Measurements from ENCODE around the gene DDC.
"Not testable (repeated sequence)": the region's sequence is repeated elsewhere in the genome, so short reads cannot be mapped to it uniquely, and the experiment has no call there.

The DDC gene

DNA sequence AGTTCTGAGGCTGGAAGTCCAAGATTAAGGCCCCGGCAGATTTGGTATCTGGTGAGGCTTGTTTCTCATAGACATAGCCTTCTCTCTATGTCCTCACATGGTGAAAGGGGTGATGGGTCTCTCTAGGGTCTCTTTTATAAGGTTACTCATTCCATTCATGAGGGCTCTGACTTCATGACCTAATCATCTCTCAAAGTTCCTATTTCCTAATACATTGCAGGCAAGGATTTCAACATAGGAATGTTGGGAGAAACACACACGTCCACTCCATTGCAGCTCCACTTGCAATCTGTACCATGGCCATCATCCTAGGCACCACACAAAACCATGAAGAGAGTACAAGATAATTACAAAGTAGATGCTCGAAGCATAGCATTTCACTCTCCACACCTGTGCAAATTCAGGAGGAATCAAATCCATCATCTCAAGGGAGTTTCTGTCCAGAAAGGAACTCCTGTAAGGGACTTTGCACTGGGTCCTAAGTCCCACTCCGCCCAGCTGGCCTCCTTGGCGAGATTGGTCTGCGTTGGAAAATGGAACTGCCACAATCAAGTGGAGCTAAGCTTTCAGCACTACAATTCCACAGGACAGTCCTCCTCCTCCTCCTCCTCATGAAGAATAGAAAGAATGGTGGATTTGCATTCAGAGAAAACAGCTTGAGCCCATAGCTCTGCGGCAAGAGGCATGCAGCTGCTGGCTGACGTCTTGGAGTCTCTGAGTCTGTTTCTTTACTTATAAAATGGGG lies 8.8 kb downstream of the DDC start:
- in situ Hi-C loops (cut with MboI; ENCODE audit: low sequenced_read_pairs): no loop called here

DNA sequence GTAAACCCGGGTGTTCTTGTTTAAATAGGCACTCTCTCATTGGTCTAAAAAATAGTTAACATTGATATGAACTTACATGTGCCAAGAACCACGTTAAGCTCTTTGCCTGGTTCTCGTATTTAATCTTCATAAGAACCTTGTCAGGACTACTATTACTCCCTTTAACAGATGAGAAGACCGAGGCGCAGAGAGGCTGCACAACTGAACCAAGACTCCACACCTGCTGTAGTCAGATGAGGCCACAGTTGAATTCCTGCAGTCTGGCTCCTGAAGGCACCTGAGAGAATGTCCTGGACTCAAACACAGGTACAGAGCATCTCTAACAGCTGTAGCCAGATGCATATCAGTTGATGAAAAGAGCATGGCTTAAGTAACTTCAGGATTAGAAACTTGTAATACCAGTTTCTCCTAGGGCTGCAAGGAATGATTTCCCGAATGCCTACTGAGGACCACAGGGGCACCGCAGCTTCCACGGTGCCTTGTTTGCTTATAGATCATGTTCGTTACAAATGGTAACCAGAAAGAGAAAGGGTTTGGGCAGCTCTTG lies 9.5 kb downstream of the DDC start:
- in situ Hi-C loops (cut with MboI; ENCODE audit: low sequenced_read_pairs): no loop called here

DNA sequence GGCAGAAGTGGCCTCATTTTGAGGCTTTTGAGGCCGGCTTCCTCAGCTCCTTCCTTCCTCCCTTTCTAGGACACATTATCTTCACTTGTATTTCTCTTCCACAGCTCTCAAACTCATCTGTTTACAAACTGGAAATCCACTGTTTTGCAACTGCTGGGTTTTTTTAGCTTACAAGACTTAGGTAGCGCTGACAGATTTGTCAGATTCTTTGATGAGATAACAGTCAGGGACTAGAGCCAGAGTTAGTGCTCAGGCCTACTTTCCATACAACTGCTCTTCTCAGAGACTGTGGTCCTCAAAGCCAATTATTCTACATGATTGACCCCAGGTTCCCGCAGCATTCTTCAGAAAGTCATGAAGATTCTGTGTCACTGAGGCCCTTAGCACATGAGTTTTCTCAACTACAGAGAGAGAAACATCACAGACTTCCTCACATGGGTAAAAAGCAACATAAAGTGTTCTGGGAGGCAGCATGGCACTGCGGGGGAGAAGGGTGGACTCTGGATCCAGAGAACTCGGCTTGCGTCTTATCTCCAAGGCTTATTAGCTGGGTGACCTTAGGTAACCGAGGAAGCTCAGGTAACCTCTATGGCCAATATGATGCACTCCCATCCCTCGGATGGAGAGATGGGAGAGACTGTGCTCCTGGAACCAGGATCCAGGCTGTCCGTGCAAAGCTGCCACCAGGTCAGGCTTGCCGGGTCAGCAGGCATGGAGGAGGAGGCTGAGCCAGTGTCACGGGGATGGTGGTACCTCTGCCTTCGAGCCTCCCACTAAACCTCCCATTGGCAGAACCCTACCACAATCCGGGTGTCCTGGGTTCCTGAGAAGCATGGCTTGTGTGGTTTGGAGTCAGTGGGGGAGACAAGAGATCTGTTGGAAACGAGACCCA lies 10.5 kb downstream of the DDC start:
- in situ Hi-C loops (cut with MboI; ENCODE audit: low sequenced_read_pairs): no loop called here

DNA sequence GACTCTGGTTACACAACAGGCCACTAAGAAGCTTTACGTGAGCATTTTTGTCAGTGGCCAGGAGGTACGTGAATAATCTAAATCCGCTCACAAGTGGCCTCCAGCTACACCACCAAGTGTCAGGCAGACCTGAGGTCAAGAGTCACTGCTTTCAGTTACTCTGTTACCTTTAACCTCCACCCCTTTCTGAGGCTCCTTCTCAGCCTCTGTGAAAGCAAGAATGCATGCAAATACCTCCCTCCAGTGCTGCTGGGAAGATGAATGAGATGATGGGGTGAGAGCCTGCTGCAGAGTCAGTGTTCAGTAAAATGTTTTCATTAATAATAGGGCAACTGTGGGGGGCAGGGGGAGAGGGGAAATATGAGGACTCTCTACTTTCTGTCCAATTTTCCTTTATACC lies 11.2 kb downstream of the DDC start:
- in situ Hi-C loops (cut with MboI; ENCODE audit: low sequenced_read_pairs): no loop called here

DNA sequence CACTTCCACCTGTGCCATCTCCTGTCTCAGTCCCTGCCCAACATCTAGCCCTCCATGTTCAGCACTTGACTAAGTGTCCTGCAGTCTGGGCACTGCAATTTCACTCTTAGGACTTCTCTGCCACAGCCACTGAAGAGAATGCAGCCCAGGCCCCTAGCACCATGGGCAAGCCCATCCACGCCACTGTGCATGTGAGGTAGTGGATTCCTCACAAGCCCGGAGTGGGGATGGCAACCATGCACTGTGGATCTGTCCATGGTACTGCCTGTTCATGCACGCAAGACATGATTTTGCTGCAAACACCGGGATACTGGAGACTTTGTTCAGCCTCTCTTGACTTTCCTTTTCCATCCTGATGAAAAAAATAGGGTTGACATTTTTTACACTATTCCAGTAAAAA lies 12.3 kb downstream of the DDC start:
- in situ Hi-C loops (cut with MboI; ENCODE audit: low sequenced_read_pairs): no loop called here

DNA sequence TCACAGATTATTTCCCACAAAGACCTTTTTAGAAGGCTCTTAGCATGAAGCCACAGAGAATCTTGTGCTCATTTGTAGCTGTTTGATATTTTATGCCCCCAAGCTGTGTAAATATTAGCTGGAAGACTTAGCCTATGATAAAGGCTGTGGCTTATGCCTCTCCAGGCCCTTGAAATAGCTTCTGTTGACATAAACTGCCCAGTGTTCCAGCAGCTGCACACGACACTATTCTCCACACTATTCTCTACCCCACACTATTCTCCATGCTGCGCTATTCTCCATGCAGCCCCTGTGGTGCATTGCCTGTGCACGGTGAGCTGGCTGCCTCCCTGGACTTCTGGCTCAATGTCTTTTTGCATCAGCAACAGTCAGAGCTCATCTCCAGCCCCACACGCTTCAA lies 13.1 kb downstream of the DDC start:
- in situ Hi-C loops (cut with MboI; ENCODE audit: low sequenced_read_pairs): no loop called here

DNA sequence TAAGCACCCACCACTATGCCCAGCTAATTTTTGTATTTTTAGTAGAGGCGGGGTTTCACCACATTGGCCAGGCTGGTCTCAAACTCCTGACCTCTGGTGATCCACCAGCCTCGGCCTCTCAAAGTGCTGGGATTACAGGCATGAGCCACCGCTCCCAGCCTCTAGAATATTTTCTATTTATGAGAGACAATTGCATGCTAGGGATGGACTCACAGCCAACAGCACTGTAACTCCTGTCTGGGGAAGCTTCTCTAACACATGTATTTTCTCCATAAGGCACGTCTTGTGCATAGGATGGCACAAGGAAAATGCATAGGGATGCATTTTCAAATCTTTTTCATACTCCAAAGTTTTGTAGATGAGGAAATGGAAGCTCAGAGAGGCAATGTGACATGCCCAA lies 19.6 kb downstream of the DDC start:
- in situ Hi-C loops (cut with MboI; ENCODE audit: low sequenced_read_pairs): not testable (repeated sequence)

DNA sequence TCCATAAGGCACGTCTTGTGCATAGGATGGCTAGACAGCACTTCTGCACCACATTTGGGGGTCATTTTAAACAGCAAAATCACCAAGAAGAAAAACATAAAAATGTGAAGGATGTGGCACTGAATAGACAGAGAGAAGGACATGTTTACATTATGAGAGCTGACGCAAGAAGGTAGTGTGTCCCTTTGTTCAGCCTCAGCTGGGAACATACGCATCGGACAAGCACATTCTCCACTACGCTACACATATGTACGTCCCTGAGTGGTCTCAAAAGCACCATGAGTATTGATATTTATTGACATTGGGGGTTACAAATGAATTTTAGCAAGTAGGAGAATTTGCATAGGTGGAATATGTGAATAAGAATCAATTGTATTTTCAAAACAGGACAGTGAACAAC lies 20.2 kb downstream of the DDC start:
- in situ Hi-C loops (cut with MboI; ENCODE audit: low sequenced_read_pairs): no loop called here

DNA sequence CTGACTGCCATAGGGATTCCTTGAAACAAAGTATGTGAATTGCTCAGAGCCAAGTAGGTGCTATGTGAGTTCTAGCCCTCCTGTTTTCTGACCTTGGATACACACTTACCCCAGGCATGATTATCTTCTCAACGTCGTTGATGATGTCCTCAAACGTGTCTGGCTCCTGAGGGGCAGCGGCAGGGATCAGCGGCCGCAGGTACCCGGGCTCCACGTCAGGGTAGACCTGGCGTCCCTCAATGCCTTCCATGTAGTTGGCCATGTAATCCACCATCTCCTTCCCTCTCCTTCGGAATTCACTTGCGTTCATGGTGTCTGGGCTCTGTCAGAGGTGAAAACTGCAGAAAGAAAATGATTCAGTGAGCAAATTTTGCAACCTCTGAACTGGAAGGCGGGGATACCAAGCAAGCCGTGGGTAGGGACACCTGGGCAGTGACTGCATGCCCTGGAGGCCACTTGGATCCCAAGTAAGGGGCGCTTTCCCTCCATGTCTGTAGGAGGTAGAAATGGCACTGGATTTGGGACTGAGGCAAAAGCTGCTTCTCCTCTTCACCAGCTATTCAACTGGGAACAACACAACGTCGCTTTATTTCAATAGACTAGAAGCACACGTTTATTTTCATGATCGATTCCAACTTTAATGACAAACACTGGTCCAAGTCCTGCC lies 21.3 kb downstream of the DDC start:
- in situ Hi-C loops (cut with MboI; ENCODE audit: low sequenced_read_pairs): no loop called here

DNA sequence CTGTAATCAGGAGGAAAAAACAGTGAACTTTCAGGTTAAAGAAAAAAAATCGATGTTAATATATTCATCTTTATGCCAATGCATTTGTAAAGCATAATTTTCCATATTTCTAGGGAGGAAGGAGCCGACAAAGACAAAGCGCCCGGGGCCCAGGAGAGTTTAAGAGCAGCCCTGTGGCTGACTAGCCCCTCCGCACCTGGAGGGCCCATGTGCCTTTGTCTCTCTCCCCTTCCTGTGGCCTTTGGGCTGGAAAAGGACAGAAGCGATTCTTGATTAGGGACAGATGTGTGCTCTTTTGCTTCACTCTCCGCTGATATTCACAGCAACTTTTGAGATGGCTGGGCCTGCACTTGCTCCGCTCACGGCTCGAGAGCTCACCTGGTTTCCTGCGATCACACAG lies 23.1 kb downstream of the DDC start:
- in situ Hi-C loops (cut with MboI; ENCODE audit: low sequenced_read_pairs): no loop called here

DNA sequence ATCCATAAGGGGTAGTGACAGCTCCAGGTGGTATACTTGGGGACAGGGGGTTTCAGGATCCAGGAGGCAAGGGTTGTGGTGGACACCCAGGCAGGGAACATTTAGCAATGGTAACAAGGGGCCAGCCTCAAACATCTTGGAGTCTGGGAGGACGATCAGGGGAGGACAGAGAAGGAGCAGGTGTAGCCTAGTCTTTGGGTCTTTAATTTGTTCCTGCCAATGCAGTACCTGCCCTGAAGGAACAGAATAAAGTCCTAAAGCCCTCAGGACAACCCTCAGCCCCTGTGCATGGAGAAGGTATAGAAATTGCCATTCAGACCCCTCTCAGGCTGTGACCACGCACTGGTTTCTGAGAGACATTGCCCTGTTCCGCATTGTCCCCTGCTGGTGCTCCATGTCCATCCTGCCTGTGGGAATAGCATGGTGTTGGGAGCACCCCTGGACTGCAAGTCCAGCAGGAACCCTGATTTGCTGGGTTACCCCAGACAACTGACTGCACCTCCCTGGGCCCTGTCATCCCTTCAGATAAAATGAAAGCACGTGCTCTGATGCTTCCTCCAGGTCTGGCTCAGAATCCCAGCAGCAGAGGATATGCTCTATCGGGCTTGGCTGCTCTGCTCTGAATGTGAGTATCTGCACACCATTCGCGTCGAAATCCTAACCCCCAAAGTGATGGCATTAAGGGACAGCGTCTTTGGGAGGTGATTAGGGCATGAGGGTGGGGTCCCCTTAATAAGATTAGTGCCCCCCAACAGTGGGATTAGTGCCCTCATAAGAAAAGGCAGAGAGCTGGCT lies 24.2 kb downstream of the DDC start:
- in situ Hi-C loops (cut with MboI; ENCODE audit: low sequenced_read_pairs): no loop called here

DNA sequence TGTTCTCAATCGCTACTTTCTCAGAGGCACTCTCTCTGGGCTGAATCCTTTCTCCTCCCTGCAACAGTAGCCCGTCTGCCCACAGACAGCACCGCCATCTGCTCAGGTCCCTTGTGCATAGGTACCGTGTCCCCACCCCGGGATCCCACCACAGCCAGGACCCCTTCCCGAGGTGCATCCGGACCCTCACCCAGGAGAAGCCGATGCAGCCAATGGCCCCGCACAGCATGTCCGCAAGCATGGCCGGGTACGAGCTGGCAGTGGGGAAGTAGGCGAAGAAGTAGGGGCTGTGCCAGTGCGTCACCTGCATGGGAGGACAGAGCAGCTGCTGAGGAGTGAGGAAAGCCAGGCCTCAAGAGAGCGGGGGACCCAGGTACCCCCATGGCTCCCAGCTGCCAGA lies 25.5 kb downstream of the DDC start:
- in situ Hi-C loops (cut with MboI; ENCODE audit: low sequenced_read_pairs): no loop called here

DNA sequence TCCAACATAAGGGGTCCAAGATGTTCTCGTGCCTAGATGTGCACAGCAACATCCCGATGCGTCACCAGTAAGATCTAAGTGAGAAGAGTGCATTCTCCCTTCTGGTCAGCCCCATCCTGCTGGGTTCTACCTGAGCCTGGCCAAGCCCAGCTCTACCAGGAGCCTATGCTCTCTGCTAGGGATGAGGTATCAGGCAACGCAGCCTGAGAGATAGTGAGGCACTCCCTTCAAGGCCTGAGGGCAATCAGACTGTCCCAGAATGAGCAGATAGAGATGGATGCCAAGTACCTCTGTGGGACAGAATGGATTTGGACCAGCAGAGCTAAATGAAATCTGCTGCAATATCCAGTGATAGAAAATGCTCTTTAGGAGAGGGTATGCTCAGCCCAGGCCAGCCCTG lies 26.7 kb downstream of the DDC start:
- in situ Hi-C loops (cut with MboI; ENCODE audit: low sequenced_read_pairs): no loop called here

DNA sequence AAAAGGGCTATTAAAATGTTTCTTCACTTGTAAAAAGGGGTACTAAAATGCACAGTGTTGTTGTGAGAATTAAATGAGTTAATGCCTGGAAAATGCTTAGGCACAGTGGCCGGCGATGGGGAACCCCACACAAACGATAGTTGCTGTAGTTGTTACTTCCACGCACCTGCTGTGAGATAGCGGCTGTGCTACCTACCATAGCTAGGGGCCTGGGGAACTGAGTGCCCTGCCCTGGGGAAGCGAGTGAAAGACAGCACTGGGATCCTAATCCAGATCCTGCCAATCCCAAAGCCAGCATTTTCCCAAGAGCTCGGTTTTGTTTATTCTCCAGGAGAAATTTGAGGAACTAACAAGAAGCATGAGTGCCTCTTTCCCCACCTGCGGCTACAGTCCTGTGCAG lies 27.8 kb downstream of the DDC start:
- in situ Hi-C loops (cut with MboI; ENCODE audit: low sequenced_read_pairs): no loop called here

DNA sequence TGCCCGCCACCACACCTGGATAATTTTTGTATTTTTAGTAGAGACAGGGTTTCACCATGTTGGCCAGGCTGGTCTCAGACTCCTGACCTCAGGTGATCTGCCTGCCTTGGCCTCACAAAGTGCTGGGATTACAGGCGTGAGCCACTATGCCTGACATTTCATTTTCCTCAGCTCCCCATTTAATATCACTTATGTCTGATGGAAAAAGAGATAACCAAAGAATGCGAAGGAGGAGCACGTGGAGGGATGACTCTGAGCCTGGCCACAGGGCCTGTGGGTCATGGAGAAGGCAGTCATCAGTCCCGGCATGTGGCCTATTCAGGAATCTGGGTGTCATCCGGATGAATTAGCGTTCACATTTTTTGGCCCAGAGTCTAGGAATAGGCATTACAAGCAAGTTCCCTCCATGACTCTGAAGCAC lies 29.9 kb downstream of the DDC start:
- in situ Hi-C loops (cut with MboI; ENCODE audit: low sequenced_read_pairs): not testable (repeated sequence)

DNA sequence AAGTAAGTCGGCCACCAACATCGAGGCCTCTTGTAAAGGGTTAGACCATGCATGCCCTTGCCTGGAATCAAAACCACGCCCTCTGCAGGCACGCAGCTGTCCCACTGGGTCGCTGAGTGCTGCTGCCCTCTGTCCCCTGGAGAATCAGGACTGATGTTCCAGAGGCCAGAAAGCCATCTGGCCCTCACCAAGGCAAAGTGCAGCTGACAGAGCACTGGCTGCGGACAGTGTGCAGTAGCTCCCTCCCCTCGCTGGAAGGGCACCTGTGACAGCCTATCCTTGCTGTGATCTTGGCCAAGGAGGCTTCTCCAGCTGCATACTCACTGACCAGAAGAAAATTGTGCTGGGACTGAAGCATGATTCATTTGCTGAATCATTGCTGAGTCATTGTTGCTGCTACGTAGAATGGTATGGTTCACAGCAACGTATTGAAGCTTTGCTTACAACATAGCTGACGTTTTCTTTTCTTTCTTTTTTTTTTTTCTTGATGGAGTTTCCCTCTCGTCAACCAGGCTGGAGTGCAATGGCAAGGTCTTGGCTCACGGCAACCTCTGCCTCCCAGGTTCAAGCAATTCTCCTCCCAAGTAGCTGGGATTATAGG lies 30.4 kb downstream of the DDC start:
- in situ Hi-C loops (cut with MboI; ENCODE audit: low sequenced_read_pairs): no loop called here

DNA sequence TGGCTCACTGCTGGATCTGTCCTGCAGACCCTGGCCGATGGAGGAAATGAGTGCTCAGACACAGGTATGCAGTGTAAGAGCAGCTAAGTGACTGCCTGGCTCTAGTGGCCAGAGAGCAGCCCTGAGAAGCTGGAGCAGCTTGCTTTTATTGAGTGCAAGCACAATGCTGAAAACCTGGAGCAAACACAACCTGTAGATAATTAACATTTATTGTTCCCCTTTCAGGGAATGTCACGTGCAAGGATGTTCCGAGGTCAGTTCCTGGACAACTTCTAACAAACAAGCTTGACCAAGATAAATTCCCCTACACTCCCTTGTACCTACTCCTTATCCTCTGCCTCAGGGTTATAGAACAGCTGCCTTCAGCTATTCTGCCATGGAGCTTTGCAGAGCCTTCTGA lies 31.3 kb downstream of the DDC start:
- in situ Hi-C loops (cut with MboI; ENCODE audit: low sequenced_read_pairs): no loop called here

DNA sequence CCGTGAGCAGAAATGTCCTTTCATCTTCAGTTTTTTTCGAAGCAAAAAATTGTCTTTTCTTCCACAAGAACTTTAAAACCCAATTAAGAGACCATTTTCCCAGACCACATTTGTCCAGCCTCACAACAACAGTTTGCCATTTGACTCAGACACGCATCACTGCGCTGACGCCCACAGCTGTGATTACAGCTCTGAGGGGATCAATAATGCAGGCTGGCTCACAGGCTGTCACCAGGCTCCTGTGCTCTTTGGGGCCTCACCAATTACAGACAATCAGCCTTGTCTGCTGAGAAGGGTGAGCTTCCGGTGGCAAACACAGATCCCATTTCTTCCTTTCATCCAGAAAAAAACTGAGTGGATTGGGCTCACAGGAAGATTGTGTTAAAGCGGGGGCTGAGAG lies 33.3 kb downstream of the DDC start:
- in situ Hi-C loops (cut with MboI; ENCODE audit: low sequenced_read_pairs): no loop called here

DNA sequence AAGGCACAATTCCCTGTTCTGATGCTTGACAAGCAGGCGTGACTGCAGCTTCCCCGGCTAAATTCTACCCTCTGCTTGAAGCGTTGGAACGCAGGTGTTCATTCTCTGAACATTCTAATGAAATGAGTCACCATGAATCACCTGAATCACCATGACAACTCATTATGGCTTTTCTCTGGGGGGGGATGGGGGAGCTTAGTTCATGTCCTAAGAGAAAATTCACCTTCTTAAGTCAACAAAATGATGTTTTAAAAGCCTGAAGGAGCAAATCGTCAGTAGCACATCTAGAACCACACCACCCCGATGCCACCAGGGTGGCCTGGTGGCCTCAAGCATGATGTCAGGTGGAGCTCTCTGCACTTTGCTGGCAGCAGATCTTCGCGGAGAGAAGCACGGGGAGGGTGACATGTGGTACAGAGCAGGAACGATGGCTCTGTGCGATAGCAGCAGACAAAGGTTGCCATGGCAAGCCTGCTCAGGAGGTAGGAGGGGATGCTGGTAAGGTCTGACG lies 33.7 kb downstream of the DDC start:
- in situ Hi-C loops (cut with MboI; ENCODE audit: low sequenced_read_pairs): no loop called here

DNA sequence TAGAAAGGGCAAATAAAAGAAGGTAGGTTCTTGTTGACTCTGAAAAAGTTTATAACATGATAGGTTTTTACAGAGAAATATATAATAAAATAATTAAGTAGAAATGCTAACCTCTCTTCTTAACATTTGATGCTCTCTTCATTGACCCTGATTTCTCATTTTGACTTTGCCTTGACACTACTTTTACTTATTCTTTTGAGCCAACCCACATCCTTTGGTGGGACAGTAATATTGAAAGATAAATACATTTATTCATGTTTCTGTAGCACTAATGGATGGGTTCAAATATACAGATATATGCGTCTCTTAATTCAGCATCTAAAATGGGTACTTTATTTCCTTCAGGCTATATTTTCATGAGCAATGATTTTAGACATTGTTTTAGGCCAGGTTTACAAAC lies 34.4 kb downstream of the DDC start:
- in situ Hi-C loops (cut with MboI; ENCODE audit: low sequenced_read_pairs): no loop called here

All from hTERT RPE-1 (cell line).